ENCODE data around the gene CHCHD3.
"Not testable (repeated sequence)": the region's sequence is repeated elsewhere in the genome, so short reads cannot be mapped to it uniquely, and the experiment has no call there.

Gene CHCHD3

GRCh38 chr7:132934017-132934416, 147.9 kb downstream of the CHCHD3 start:
- no peak overlapping the region for H3K4me3 ChIP-seq (ENCODE audit: low read depth, low read length)
- TF ChIP-seq CTCF (IDR thresholded peaks at IDR 0.05; ENCODE audit: insufficient read depth, low read depth, low read length, missing control alignments), result no peak
- DNase-seq (ENCODE audit: low read depth), result peak; percentile 26

- no peak for DNase-seq (ENCODE audit: low read depth)
- TF ChIP-seq CTCF (IDR thresholded peaks at IDR 0.05; ENCODE audit: insufficient read depth, low read depth, low read length, missing control alignments), result no peak
These were observed 148.8 kb downstream of the CHCHD3 start for GRCh38 chr7:132933072-132933458.

GRCh38 chr7:132932296-132933071, 149.4 kb downstream of the CHCHD3 start:
- DNase-seq (ENCODE audit: low read depth), result no peak
- TF ChIP-seq CTCF (IDR thresholded peaks at IDR 0.05; ENCODE audit: insufficient read depth, low read depth, low read length, missing control alignments), result no peak
- H3K4me3 ChIP-seq (ENCODE audit: low read depth, low read length), result no peak overlapping the region

More at GRCh38 chr7:132933072-132933458, 148.8 kb downstream of the CHCHD3 start:
- H3K4me3 ChIP-seq (ENCODE audit: low read depth, low read length), result no peak overlapping the region

GRCh38 chr7:132930881-132931280, 151.0 kb downstream of the CHCHD3 start:
- DNase-seq (ENCODE audit: low read depth), result peak; percentile 20
- H3K4me3 ChIP-seq (ENCODE audit: low read depth, low read length), result no peak overlapping the region
- peak; percentile 4 for TF ChIP-seq CTCF (IDR thresholded peaks at IDR 0.05; ENCODE audit: insufficient read depth, low read depth, low read length, missing control alignments)

- H3K4me3 ChIP-seq (ENCODE audit: low read depth, low read length); DNase-seq (ENCODE audit: low read depth): not testable (repeated sequence)
These were observed 151.9 kb downstream of the CHCHD3 start for GRCh38 chr7:132929944-132930343.

DNA sequence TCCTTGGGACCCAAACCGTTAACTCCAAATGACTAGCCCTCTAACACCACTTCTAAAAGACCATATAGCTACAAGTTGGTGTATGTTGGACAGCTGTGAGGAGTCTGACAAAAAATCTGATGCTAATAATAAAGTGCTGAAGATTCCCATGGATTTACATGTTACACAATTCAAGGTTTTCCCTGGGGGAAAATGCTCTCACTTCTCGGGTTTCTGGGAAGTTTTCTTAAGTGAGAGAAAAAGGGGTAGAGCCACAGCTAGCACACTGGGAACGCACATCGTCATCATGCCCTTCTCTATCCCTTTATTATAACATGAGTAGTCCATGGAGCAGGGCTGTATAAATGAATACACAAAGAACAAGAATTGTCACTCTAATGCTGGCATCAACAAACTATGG, 162.1 kb downstream of the CHCHD3 start:
- DNase-seq (ENCODE audit: low read depth), result no peak
- H3K4me3 ChIP-seq (ENCODE audit: low read depth, low read length), result no peak overlapping the region
- no peak for TF ChIP-seq CTCF (IDR thresholded peaks at IDR 0.05; ENCODE audit: insufficient read depth, low read depth, low read length, missing control alignments)

DNA sequence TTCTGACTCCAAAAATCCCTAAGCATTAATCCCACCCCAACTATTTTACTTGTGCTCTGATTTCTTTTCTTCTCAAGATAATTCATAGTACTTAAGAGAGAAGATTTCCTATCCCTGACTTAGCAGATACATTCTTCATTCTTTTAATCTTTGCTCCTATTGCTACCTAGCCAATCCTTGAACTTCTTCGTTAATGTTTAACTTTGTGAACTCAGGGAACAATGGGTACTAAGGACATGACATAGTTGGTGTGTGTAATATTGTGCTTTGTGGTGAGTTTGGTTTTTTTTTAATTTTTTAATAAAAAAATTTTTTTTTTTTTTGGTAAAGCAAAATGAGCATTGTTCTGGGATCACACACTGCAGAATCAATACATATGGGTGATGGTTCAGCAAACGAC, 166.2 kb downstream of the CHCHD3 start:
- no peak overlapping the region for H3K4me3 ChIP-seq (ENCODE audit: low read depth, low read length)
- DNase-seq (ENCODE audit: low read depth), result no peak
- no peak for TF ChIP-seq CTCF (IDR thresholded peaks at IDR 0.05; ENCODE audit: insufficient read depth, low read depth, low read length, missing control alignments)
